GM18499 (cell line): Measurements from ENCODE around the gene GADD45B.
"Not testable (repeated sequence)": the region's sequence is repeated elsewhere in the genome, so short reads cannot be mapped to it uniquely, and the experiment has no call there.

Source experiments
- ATAC-seq: cut with Tn5 transposase; IDR thresholded peaks from one replicate; pipeline ENCODE4 v1.9.1; 2021; ENCODE audit warnings: moderate number of reproducible peaks; ENCODE audit not compliant: insufficient read depth, unreplicated experiment

GADD45B gene

DNA sequence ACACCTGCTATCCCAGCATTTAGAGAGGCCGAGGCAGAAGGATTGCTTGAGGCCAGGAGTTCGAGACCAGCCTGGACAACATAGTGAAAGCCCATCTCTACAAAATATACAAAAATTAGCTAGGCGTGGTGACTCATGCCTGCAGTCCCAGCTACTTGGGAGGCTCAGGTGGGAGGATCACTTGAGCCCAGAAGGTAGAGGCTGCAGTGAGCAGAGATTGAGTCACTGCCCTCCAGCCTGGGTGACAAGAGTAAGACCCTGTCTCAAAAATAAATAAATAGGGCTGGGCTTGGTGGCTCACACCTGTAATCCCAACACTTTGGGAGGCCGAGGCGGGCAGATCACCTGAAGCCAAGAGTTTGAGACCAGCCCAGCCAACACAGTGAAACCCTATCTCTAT is 12.2 kb upstream of the GADD45B start:
- not testable (repeated sequence) for ATAC-seq

DNA sequence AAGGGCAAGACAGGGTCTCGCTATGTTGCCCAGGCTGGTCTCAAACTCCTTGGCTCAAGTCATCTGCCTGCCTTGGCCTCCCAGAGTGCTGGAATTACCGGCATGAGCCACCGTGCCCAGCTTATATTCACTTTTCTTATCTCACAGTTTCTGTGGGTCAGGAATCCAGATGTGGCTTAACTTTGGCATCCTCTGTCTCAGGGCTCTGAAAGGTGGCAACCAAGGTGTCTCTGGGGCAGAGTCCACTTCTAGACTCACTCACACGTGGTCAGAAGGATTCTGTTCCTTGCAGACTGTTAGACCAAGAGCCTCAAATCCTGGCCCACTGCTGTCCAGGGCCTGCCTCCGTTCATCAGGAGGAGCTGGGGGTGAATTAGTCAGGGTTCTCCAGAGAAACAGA is 11.5 kb upstream of the GADD45B start:
- no peak for ATAC-seq

DNA sequence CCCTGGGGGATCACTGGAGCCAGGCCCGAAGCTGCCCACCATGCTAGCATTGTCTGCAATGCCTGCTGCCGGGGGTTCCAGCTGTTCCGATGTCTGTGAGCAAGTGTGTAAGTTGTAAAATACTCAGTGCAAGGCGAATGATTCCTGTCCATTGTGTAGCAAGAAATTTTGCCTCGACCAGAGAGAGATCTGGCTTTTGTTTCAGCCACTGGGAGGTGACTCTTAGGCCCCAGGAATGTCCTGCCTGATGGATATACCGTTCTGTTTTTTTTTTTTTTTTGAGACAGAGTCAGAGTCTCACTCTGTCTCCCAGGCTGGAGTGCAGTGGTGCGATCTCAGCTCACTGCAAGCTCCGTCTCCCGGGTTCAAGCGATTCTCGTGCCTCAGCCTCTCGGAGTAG is 7.3 kb upstream of the GADD45B start:
- ATAC-seq: no peak

GRCh38 chr19:2469102-2469914 is 6.6 kb upstream of the GADD45B start:
- ATAC-seq: no peak

DNA sequence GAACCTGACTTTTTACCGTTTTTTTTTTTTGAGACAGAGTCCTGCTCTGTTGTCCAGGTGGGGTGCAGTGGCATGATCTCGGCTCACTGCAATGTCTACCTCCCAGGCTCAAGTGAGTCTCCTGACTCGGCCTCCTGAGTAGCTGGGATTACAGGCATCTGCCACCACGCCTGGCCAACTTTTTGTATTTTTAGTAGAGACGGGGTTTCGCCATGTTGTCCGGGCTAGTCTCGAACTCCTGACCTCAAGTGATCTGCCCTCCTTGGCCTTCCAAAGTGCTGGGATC is 6.1 kb upstream of the GADD45B start:
- not testable (repeated sequence) for ATAC-seq

DNA sequence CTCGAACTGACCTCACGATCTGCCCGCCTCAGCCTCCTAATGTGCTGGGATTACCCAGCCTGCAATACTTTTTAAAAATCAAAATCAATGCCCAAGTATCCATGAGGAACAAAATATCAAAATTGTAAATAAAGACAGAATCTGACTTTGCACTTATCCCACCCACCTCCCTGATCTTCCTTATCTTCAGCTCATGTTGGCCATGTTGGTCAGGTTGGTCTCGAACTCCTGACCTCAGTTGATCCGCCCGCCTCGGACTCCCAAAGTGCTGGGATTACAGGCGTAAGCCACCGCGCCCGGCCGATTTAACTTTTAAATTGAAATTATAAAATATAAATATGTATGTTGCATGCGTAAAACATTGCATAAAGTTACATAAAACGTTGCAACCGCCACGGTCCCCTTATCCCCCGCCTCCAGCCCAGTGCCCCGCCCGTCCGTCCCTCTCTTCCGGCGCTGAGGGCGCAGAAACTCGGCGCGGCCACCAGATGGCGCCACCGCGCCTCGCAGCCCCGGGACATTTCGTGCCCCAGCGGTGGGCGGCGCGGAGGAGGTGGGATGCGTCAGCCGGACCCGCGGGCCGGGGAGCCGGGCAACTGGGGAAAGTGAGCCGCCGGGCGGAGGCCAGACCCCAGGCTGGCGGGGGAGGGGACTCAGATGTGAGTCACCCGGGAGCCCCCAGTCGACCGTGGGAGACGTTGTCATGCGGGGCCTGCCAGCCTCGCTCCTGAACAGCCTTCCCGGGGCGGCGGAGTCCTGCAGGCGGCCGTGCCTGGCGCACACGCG is 1.5 kb upstream of the GADD45B start:
- no peak for ATAC-seq

DNA sequence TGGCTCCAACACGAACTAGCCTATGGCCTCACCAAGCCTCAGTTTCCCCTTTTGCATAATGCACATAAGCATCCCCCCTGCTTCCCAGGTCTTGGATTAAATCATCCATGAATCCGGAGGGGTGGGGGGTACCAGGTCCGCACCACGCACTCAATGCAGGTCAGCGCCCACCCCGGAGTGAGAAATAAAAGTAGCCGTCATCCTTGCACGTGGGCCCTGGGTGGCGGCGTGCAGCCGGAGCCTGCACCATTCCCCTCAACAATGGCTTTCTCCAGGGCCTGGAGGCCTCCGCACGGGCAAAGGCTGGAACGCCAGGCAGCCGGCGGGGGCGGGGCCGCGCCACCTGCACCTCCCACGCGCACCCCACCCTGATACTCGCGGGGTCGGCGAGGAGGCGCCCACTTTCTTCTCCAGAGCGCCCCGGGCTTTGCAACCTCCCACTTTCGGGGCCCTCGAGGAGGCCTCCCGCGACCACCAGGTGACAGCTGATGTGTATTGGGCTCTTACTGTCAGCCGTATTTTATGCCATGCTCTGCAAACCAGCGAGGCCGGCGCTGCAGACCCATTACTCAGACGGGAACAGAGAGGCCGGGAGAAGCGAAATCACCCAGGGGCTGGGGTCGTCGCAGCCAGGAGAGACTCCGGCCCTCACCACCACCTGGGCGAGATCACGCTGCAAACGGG is 767 bp upstream of the GADD45B start:
- no peak for ATAC-seq

DNA sequence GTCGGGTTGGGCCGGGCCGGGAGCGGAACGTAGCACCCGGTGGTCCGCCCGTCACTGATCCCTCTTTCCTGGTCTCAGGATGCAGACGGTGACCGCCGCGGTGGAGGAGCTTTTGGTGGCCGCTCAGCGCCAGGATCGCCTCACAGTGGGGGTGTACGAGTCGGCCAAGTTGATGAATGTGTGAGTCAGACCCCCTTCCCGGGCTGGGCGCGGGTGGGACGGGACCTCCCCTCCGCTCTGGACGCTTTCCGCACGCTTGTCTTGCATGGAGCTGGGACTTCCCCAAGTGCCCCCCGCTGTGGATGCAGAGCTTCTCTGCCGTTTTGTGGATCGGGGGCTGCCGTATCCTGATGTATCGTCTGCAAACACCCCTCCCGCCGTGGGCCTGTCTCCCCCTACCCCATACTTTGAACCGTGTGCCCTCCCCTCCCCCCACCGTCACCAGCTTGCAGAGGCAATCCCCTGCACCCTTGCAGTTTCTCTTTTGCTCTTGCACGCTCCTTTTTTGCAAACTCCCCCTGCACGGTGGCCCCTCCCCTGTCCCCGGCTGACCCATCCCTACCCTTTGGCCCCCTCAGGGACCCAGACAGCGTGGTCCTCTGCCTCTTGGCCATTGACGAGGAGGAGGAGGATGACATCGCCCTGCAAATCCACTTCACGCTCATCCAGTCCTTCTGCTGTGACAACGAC is 669 bp downstream of the GADD45B start:
- ATAC-seq: no peak

DNA sequence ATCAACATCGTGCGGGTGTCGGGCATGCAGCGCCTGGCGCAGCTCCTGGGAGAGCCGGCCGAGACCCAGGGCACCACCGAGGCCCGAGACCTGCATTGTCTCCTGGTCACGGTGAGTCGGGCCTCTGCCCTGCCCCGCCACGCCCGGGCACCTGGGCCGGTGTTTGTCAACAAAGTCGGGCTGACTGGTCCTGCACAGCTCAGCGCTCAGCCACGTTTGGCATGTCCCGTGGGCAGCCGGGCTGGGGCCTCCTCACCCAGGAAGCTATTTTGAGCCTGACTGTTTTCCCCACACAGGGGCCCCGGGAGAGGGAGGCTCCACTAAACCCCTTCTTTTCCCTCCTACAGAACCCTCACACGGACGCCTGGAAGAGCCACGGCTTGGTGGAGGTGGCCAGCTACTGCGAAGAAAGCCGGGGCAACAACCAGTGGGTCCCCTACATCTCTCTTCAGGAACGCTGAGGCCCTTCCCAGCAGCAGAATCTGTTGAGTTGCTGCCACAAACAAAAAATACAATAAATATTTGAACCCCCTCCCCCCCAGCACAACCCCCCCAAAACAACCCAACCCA is 1.3 kb downstream of the GADD45B start:
- ATAC-seq: no peak

DNA sequence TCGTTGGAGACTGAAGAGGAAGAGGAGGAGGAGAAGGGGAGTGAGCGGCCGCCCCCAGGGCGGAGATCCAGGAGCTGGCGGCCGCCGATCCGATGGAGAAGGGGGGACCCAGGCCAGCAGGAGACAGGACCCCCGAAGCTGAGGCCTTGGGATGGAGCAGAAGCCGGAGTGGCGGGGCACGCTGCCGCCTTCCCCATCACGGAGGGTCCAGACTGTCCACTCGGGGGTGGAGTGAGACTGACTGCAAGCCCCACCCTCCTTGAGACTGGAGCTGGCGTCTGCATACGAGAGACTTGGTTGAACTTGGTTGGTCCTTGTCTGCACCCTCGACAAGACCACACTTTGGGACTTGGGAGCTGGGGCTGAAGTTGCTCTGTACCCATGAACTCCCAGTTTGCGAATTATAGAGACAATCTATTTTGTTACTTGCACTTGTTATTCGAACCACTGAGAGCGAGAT is 1.8 kb downstream of the GADD45B start:
- no peak for ATAC-seq

- ATAC-seq: no peak
Measured at GRCh38 chr19:2478278-2478755, 2.4 kb downstream of the GADD45B start.

GRCh38 chr19:2478756-2479555 is 3.0 kb downstream of the GADD45B start:
- ATAC-seq: no peak

DNA sequence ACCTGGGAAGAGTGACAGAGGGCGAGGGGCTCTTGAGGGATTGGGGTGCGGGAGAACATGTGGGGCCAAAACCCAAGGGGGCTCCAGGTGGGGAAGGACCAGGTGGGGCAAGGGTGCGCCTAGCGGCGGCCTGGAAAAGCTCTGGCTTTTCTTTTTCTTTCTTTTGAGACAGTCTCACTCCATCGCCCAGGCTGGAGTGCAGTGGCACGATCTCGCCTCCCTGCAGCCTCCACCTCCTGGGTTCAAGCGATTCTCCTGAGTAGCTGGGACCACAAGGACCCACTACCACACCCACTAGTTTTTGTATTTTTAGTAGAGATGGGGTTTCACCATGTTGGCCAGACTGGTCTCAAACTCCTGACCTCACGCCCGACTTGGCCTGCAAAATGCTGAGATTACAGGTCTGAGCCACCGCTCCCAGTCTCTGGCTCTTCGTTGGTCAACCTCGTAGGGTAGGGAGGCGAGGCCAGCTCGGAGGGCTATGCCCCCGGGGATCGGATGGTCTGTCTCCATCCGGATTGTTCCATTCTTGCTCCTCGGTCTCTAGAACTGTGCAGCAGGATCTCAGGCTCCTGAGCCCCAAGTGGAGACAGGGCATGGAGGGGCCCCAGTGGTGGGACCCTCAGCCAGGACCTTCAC is 3.7 kb downstream of the GADD45B start:
- ATAC-seq: no peak

- no peak for ATAC-seq
Measured at GRCh38 chr19:2481466-2481865, 5.5 kb downstream of the GADD45B start.

DNA sequence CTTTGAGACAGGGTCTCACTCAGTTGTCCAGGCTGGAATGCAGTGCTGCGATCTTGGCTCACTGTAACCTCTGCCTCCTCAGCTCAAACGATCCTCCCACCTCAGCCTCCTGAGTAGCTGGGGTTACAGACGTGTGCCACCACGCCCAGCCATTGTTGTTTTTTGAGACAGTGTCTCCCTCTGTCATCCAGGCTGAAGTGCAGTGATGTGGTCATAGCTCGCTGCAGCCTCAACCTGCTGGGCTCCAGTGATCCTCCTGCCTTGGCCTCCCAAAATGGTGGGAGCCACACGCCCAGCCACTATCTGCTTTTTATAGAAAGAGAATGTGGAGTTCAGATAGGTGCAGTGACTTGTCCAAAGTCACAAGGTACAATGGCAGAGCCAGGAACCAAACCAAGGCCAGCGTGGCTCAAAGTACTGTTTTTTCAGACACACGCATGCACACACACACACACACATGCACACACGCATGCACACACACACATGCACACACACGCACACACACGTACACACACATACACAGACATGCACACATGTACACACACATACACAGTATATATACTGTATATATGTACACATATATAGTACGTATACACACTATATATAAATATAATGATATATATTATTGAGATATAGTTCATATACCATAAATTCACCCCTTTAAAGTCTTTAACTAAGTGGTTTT is 6.6 kb downstream of the GADD45B start:
- ATAC-seq: no peak

GRCh38 chr19:2483084-2483483 is 7.2 kb downstream of the GADD45B start:
- ATAC-seq: no peak

DNA sequence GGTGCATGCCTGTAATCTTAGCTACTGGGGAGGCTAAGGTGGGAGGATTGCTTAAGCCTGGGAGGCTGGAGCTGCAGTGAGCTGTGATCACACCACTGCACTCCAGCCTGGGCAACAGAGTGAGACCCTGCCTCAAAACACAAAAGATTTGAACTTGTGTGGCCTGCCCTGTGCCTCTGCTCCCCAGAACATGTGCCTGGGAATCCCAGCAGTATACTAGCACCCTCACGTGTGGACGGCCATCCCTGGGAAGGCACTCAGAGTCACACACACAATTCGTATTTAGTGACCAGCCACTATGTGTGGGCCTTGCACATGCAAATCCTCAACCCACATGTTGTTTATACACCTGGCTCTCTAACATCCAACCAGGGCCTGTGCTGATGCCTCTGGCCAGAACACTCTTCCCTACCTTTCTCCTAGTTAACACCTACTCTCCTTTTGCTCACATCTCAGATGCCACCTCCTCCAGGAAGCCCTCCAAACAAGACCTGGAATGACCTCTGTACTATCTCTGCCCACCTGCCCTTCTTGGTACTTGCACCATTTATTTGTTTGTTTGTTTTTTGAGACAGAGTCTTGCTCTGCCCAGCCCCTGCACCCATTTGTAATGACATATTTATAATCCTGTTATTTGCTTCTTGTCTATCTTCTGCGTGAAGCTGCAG is 7.7 kb downstream of the GADD45B start:
- no peak for ATAC-seq
